ENCODE data around the gene ZNF546.
"Not testable (repeated sequence)": the region's sequence is repeated elsewhere in the genome, so short reads cannot be mapped to it uniquely, and the experiment has no call there.

Gene ZNF546

DNA sequence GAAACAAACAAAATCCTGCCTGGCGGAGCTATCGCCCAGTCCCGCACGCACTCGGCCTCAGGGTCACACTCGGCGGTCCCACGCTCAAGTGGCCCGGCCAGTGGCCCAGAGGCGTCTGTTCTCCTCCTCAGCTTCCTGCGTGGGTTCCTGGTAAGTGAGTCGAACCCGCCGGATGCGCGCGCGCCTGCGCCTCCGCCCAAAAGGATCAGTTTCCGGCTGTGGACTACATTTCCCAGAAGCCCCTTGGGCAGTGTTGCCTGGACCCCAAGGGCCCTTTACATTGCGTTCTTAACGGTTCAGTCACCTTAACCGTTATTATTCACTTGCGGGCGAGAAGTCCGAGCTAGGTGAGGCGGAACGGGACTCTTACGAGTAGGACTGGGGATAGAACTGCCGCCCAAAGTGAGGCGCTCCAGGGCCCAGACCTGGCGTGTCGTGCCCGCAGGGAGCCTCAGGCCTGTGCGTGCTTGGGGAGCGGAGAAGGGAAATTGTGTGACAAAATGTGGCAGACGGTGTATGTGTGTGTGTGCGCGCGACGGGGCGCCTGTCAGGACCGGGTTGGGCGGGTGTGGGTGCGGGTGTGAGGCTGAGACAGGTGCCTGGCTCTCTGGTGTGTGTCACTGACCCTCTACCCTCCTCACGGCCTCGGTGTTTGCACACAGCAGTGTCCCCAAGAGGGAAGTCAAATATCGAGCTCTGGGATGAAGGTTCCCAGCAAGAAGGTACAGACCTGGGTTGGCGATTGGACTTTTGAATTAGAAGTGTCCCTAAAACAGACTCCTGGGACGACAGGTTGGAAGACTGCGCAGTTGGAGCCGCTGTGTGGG is at the start of gene ZNF546:
Gene ZNF546 (plus strand): TSS at position 250 of the 827 bp plus-strand sequence. CDS start 1,267 bp downstream, outside the sequence.
- DNase-seq (ENCODE audit: low read depth in 2 of 2): peak; percentile 82 to 83

DNA sequence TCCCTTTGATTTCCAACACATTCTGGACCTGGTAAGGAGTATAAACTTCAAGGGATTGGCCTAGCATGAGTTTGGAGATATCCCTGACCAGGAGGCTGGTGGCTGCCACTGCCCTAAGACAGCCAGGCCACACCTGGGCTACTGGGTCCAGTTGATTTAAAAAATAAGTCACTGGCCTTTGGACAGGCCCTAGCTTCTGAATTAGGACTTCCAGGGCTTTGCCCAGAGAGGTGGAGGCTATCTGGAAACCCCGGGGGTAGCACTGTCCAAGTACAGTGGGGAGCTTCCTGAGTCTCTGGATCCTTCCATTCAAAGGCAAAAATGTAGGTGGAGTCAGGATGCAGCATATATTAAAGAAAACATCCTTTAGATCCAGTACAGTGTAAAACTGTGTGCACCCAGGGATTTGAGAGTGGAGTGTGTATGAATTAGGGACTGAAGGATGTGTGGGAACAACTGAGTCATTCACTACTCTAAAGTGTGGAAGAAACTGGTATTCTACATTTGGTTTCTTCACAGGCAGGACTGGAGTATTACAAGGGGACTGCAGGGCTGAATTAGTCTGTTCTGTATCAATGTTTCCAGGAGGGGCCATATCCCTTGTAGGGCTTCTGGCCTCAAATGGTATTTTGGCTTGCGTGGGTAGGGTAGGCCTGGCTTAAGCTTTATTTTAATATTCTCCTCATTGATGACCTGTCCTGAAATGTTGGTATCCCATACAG is 47.7 kb upstream of the ZNF546 start:
- no peak for DNase-seq (ENCODE audit: low read depth in 2 of 2)

DNA sequence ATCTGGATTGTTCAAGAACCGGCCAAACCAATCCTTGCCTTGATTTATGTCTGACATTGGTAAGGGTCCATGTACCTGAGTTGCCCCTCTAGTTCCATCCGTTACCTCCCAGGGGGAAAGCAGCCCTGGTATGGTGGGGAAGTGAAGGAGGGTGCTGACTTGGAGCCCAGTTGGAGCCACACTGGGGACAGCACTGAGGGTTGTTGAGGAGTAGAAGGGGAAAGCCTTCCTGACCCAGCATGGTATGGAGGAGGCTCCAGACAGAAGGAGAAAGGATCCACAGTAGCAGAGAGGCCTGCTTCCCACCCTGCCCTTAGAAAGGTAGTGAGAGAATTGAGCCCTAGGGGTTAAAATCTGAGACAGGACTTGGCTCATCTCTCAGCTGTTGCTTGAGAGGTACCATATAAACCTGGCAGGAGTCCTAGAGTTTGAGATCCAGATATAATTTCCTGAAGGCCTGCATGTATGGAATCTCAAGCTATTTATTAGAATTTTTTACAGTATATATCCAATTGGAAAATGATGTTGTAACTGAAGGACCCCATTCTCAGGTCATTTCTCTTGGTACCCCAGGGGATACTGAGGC is 45.7 kb upstream of the ZNF546 start:
- DNase-seq (ENCODE audit: low read depth in 2 of 2): no peak

DNA sequence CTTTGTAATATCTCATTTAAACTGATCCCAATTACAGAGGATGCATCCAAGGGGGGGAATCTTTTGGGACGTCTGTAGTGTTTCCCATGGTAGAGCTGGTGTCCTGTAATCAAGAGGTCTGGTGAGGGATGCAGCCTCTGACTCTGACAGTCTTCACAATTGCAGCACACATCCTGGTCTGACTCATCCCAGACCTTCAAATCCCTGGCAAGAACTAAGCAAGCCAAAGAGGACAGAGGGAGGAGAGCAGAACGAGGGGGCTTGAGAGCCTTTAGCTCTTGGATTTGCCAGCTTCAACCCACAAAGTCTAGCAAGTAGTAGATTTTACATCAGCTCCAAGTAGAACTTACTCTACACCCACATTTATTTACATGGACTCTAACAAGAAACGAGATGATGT is 45.2 kb upstream of the ZNF546 start:
- no peak for DNase-seq (ENCODE audit: low read depth in 2 of 2)

DNA sequence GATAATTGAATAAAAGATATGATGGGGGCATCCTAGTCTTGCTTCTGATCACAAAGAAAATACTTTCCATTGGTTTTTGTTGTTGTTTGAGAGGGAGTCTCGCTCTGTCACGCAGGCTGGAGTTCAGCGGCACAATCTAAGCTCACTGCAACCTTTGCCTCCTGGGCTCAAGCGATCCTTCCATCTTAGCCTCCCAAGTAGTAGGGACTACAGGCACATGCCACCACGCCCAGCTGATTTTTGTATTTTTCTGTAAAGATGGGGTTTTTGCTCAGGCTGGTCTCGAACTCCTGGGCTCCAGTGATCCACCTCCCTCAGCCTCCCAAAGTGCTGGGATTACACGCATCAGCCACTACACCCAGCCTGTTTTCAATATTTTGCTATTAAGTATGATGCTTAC is 42.9 kb upstream of the ZNF546 start:
- DNase-seq (ENCODE audit: low read depth in 2 of 2): no peak

DNA sequence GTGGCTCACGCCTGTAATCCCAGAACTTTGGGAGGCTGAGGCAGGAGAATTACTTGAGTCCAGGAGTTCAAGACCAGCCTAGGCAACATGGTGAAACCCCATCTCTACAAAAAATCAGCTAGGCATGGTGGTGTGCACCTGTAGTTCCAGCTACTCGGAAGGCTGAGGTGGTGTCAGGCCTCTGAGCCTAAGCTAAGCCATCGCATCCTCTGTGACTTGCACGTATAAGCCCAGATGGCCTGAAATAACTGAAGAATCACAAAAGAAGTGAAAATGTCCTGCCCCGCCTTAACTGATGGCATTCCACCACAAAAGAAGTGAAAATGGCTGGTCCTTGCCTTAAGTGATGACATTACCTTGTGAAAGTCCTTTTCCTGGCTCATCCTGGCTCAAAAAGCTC is 39.0 kb upstream of the ZNF546 start:
- DNase-seq (ENCODE audit: low read depth in 2 of 2): not testable (repeated sequence)

DNA sequence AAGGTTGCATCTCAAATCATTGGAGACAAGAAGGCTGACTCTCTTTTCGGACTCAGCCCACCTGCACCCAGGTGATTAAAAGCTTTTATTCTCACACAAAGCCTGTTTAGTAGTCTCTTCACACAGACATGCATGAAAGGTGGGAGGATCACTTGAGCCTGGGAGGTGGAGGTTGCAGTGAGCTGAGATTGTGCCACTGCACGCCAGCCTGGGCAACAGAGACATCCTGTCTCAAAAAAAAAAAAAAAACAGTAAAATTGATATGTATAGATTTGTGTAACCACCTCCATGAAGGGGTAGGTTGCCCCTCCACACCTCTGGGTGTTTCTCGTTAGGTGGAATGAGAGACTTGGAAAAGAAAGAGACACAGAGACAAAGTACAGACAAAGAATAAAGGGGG is 37.9 kb upstream of the ZNF546 start:
- DNase-seq (ENCODE audit: low read depth in 2 of 2): not testable (repeated sequence)

DNA sequence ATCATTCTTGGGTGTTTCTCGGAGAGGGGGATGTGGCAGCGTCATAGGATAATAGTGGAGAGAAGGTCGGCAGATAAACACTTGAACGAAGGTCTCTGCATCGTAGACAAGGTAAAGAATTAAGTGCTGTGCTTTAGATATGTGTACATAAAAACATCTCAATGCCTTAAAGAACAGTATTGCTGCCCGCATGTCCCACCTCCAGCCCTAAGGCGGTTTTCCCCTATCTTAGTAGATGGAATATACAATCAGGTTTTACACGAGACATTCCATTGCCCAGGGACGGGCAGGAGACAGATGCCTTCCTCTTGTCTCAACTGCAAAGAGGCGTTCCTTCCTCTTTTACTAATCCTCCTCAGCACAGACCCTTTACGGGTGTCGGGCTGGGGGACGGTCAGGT is 37.5 kb upstream of the ZNF546 start:
- DNase-seq (ENCODE audit: low read depth in 2 of 2): not testable (repeated sequence)

DNA sequence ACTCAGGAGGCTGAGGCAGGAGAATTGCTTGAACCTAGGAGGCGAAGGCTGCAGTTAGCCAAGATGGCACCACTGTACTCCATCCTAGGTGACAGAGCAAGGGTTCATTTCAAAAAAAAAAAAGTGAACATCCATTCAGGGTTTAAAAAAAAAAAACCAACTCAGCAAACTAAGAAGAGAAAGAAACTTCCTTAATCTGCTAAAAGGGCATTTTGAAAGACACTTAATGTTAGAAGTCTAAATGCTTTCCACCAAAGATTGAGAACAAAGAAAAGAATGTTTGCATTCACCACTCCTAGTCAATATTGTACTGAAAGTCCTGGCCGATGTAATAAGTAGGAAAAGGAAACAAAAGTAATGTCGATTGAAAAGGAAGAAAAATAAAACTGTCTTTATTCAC is 33.0 kb upstream of the ZNF546 start:
- no peak for DNase-seq (ENCODE audit: low read depth in 2 of 2)

DNA sequence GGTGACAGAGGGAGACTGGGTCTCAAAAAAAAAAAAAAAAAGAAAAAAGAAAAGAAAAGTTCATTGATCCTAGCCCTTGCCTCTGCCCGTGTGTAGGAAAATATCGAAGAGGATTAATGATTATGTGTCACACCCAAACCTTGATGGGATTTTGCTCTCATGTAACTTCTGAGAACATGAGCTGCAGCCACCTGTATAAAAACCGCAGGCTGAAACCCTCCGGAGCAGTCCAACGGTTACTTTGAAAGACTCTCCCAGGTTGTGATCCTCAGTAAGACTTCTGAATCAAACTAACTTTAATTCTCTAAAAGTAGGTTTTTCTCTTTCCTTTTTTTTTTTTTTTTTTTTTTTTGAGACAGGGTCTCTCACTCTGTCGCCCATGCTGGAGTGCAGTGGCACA is 30.2 kb upstream of the ZNF546 start:
- DNase-seq (ENCODE audit: low read depth in 2 of 2): no peak

DNA sequence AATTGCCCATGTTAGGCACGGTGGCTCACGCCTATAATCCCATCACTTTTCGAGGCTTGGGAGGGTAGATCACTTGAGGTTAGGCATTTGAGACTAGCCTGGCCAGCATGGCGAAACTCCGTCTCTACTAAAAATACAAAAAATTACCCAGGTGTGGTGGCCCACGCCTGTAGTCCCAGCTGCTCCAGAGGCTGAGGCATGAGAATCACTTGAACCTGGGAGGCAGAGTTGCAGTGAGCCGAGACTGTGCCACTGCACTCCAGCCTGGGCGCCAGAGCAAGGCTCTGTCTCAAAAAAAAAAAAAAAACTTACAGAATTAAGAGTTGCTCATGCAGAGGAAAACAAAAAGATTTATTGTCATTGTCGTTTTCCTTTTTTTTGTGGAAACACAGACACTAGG is 29.3 kb upstream of the ZNF546 start:
- no peak for DNase-seq (ENCODE audit: low read depth in 2 of 2)

DNA sequence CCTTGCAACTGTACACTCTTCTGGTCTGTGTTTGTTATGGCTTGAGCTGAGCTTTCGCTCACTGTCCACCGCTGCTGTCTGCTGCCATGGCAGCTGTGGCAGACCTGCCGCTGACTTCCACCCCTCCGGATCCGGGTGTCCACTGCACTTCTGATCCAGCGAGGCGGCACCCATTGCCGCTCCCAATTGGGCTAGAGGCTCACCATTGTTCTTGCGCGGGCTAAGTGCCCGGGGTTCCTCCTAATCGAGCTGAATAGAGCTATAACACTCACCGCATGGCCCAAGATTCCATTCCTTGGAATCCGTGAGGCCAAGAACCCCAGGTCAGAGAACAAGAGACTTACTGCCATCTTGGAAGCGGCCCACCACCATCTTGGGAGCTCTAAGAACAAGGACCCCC is 28.1 kb upstream of the ZNF546 start:
- DNase-seq (ENCODE audit: low read depth in 2 of 2): no peak

DNA sequence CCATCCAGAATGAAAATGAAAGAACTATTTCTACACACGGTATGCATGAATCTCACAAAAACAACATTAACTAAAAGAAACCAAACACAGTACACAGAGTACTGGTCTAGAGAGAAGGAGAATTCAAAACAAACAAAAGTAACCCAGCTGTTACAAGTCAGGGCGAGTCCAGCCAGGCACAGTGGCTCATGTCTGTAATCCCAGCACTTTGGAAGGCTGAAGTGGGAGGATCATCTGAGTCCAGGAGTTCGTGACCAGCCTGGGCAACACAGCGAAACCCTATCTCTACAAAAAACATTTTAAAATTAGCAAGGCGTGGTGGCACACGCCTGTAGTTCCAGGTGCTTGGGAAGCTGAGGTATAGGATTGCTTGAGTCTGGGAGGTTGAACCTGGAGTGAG is 27.6 kb upstream of the ZNF546 start:
- no peak for DNase-seq (ENCODE audit: low read depth in 2 of 2)

DNA sequence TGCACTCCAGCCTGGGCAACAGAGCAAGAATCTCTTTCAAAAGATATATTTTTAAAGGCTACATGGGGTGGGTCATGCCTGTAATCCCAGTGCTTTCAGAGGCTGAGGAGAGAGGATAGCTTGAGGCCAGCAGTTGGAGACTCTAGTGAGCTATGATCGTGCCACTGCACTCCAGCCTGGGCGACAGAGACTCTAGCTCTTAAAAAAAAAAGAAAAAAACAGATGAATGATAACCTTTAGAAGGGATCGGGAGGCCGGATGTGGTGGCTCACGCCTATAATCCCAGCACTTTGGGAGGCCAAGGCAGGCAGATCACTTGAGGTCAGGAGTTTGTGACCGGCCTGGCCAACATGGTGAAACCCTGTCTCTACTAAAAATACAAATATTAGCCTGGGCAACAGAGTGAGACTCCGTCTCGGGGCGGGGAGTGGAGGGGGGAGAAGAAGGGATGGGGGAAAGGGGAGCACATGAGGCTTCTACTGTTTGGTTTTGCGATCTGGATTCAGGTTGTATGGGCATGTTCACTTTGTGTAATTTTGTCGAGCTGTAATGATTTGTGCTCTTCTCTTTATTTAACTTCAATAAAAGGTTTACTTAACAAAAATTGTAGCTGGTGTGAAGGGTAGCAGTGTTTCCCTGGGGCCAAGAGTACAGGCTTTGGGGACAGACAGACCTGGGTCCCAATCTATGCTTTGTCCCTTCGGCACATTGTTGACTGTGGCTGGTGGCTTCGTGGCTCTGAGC is 27.0 kb upstream of the ZNF546 start:
- no peak for DNase-seq (ENCODE audit: low read depth in 2 of 2)

DNA sequence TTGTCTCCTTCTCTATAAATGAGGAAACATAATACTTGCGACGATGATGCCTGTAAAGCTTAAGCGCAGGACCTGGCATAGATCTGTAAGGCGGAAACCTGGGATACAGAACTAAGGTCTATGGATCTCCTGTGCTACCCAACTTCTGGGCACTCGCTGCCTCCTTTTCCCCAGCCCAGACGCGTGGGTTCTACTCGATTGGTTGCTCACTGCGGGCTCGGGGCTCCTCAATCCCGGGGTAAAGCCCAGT is 26.5 kb upstream of the ZNF546 start:
- no peak for DNase-seq (ENCODE audit: low read depth in 2 of 2)

DNA sequence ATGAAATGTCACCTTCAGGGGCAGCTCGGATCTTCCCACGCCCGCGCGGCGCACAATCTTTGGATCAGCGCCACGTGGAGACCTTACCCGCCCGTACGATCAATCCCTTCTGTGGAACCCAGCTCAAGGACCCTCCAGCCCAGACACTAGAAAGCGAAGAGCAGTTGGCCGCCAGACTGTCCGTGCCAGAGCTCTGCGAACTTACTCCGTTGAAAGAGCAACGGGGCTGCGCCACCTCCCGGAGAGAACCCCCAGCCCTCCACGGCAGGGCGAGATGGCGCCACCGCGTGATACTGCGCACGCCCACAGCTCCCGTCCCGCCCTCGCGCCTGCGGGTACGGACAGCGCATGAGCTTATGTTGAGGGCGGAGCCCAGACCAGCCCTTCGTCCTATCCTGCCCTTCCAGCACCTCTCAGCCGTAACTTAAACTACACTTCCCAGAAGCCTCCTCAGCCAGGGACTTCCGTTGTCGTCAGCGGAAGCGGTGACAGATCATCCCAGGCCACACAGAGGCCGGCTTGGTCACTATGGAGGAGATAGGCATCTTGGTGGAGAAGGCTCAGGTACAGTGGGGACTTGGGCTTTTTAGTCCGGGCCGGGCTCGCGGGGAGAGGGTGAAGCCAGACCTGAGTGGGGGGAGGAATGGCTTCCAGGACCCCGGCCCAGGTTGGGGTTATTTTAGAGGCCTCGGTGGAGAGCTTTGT is 26.0 kb upstream of the ZNF546 start, which contains the start of gene PSMC4:
Gene PSMC4 (plus strand): TSS at position 491 of the 705 bp plus-strand sequence. CDS start 38 bp downstream, at position 529.
- DNase-seq (ENCODE audit: low read depth in 2 of 2): peak; percentile 94 to 96

DNA sequence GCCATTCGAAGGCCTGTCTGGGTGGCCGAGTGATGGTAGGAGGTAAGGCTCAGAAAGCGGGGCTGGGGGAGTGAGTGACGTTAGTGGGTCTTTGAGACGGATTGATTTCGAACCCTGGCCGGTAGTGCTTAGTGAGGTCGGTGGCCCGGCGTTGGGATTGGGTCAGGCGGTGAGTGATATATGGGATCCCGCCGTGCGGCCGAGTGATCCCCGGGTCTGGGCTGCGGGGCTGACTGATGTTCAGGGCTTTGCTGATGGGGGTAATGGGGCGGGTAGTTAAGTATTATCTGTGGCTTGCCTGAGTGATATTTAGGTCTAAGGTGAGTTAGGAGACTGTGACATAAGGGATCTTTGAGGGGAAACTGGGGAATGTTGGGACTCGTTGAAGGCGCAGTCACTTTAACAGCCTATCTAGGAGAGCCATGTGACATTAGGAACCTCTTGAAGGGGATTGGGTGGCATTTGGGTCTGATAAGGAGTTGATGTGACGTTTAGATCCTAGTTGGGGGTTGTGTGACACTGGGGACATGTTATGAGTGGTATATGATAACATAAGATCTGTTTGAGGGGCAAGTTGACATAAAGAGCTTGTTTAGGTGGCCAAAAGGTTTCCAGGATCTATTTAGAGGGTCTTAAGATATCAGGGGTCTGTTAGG is 25.4 kb upstream of the ZNF546 start:
- DNase-seq (ENCODE audit: low read depth in 2 of 2): no peak

DNA sequence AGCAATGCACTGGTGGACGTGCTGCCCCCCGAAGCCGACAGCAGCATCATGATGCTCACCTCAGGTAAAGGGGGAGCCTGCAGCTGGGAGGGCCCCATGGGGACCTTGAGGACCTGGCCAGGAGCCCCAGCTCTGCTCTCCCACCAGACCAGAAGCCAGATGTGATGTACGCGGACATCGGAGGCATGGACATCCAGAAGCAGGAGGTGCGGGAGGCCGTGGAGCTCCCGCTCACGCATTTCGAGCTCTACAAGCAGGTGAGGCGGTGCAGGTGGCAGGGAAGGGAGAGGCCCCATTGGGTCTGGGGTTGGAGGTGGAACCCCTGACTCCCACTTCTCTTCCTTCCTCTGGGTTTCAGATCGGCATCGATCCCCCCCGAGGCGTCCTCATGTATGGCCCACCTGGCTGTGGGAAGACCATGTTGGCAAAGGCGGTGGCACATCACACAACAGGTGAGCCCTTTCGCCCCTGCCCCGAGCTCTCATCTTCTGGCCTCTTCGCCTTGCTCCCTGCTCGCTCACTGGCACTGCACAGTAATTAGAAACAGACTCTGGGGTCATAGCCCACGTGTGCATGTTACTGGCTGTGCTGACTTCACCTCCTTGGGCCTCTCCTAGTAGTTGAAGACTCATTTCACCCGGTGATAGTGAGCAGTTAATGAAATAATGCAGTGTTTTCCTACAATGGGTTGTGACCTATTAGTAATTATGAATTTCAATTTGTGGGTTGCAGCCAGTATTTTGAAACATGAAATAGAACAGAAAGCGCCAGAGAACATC is 22.3 kb upstream of the ZNF546 start:
- no peak for DNase-seq (ENCODE audit: low read depth in 2 of 2)

DNA sequence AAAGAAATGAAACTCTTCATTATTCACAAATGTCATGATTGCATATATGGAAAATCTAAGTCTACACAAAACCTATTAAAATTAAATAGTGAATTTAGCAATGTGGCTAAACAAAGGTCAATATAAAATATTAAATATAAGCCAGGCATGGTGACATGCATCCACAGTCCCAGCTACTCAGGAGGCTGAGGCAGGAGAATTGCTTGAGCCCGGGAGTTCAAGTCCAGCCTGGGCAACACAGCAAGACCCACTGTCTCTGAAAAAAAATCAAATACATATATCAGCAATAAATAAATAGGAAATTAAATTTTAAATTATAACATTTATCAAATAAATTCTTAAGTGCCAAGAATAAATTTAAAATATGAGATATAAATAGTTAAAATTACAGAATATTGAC is 14.0 kb upstream of the ZNF546 start:
- DNase-seq (ENCODE audit: low read depth in 2 of 2): no peak

DNA sequence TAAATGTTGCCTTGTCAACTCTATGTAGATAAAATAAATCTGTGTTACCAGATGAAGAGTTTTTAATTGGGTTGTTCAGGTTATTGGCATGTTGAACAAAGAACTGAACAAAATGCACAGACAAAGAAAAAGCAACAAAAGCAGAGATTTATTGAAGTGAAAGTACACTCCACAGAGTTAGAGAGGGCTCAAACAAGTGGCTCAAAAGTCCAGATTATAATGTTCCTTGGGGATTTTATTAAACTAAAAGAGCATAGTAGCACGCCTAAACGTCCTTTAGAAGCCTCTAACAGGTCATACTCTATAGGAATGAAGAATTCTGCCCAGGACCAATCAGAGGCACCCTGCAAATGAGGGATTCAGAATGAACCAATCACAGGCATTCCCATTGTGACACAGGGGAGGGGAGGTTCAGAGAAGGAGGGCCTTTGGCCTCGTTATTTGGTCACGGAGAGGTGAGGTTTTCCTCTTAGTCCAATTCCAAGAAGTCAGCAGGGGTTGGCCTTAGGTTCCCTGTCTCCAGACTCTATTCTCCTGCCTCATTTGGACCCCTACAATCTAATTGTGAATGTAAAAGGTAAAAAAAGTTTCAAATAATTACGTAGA is 13.1 kb upstream of the ZNF546 start:
- DNase-seq (ENCODE audit: low read depth in 2 of 2): no peak
